ENCODE measurements around the gene EZR.

GRCh38 chr6:158751921-158752320 is 67.2 kb downstream of the EZR start:
- TF ChIP-seq POLR2A (IDR thresholded peaks at IDR 0.05; ENCODE audit: low read length) (no peak), GATA1 (IDR thresholded peaks at IDR 0.05; ENCODE audit: low read depth, low read length) (no peak)
